Immature natural killer cell (primary cell): Measurements from ENCODE around the gene ARMS2. TPM values are rescaled to one million over a fixed set of nuclear protein-coding genes. Genes with fewer than 3 reads are reported as not detected.

Source experiments
- DNase-seq, 3 donors: peaks; one replicate each; pipeline ENCODE4 v3.0.0; 2022; ENCODE audit warnings: mixed read lengths in 1 of 3
- H3K27ac Mint-ChIP-seq, 6 donors: one replicate each; pipeline ENCODE4 v1.8.0; 2020; ENCODE audit warnings: mixed read lengths in 6 of 6, mild to moderate bottlenecking in 5 of 6, inconsistent platforms in 4 of 6, moderate library complexity in 3 of 6
- H3K27me3 Mint-ChIP-seq, 3 donors: one replicate each; pipeline ENCODE4 v1.8.0; 2020 to 2021; ENCODE audit warnings: low read depth in 3 of 3, mild to moderate bottlenecking in 3 of 3, mixed read lengths in 3 of 3, moderate library complexity in 3 of 3, inconsistent platforms in 1 of 3
- H3K36me3 Mint-ChIP-seq, 3 donors: one replicate each; pipeline ENCODE4 v1.8.0; 2020; ENCODE audit warnings: mixed read lengths in 3 of 3, inconsistent platforms in 2 of 3, mild to moderate bottlenecking in 2 of 3
- H3K4me1 Mint-ChIP-seq, 2 donors: one replicate each; pipeline ENCODE4 v1.8.0; 2020; ENCODE audit warnings: inconsistent platforms in 2 of 2, mild to moderate bottlenecking in 2 of 2, mixed read lengths in 2 of 2, moderate library complexity in 1 of 2
- H3K4me3 Mint-ChIP-seq, 5 donors: one replicate each; pipeline ENCODE4 v1.8.0; 2020; ENCODE audit warnings: mild to moderate bottlenecking in 5 of 5, mixed read lengths in 5 of 5, inconsistent platforms in 3 of 5, moderate library complexity in 3 of 5
- H3K9me3 Mint-ChIP-seq, 6 donors: one replicate each; pipeline ENCODE4 v1.8.0; 2020; ENCODE audit warnings: mild to moderate bottlenecking in 6 of 6, mixed read lengths in 6 of 6, inconsistent platforms in 4 of 6, moderate library complexity in 3 of 6
- polyA plus RNA-seq, 3 donors: library from polyadenylated mRNA; unstranded; fragments of 300-500 nt; fragmentation: Illumina TruSeq; gene quantifications; one replicate each; pipeline ENCODE4 v1.2.3, GENCODE V29; 2021

Gene ARMS2
- polyA plus RNA-seq, 3 donors from 2014 or later: not detected

- Mint-ChIP-seq H3K36me3 (no peaks in the 10 kb centered on the region), H3K9me3 (no peaks in the 10 kb centered on the region), H3K27me3 (peaks cover 0 to 7% (median 3%) of the 10 kb centered on the region in 3 donors), H3K4me1 (peaks cover 0 to 4% of the 10 kb centered on the region in 2 donors), H3K27ac (no peak overlapping the region), H3K4me3 (no peak overlapping the region)
- DNase-seq: no peak
Measured at GRCh38 chr10:122486406-122487080, 32.1 kb downstream of the ARMS2 start.

GRCh38 chr10:122487174-122487765 lies 32.8 kb downstream of the ARMS2 start:
- Mint-ChIP-seq H3K4me1 (peaks cover 0 to 4% of the 10 kb centered on the region in 2 donors), H3K27me3 (peaks cover 0 to 4% (median 3%) of the 10 kb centered on the region in 3 donors), H3K9me3 (no peaks in the 10 kb centered on the region), H3K36me3 (no peaks in the 10 kb centered on the region), H3K4me3 (no peak overlapping the region), H3K27ac (no peak overlapping the region)
- DNase-seq: no peak

GRCh38 chr10:122490268-122490667 lies 35.8 kb downstream of the ARMS2 start:
- H3K27me3 Mint-ChIP-seq: peaks cover 1 to 5% (median 4%) of the 10 kb centered on the region in 3 donors
- no peak overlapping the region for H3K27ac Mint-ChIP-seq
- DNase-seq: no peak
- H3K36me3 Mint-ChIP-seq: no peaks in the 10 kb centered on the region
- no peak overlapping the region for H3K4me3 Mint-ChIP-seq
- peaks cover 0 to 4% of the 10 kb centered on the region in 2 donors for H3K4me1 Mint-ChIP-seq
- H3K9me3 Mint-ChIP-seq: no peaks in the 10 kb centered on the region

DNA sequence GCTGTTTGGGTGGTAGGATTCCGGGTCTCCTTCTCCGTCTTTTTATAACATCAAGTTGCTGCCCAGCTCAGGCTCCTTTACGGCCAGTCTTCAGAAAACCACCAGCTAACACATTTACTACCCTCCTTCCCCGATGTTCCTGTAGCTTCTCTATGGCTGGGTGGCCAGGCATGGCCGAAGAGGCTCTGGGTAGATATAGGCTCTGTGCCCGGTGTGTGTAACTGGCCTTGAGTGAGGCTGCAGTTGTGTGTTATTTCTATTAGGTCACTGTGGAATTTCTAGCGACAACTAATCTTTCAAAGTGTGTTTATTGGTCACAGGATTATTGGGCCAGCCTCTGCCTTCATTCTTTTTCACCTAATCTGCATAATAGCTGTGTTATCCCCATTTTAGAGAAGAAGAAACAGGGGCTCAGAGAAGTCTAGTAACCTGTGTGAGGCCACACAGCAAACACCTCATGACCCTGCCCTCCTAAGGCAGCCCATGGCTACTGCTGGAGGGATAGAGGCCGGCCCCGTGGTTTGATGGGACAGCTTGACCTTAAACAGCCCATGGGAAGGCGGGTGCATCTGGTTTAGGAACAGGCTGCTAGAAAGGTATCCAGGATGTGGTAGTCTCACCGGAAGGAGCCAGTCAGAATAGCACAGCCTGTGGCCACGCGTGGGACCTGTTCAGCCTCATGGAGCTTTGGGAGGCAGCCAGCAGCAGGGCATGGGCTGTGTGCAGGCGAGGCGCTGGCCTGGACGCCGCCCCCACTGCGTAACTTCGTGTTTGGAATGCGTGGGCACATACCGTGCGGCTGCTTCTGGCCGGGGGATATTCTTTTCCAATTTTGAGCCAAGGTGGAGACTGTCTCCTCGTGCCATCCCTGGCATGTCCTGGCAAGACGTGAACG lies 36.6 kb downstream of the ARMS2 start:
- H3K36me3 Mint-ChIP-seq: no peaks in the 10 kb centered on the region
- no peak for DNase-seq
- peaks cover 0 to 4% of the 10 kb centered on the region in 2 donors for H3K4me1 Mint-ChIP-seq
- no peak overlapping the region for H3K4me3 Mint-ChIP-seq
- H3K27ac Mint-ChIP-seq: no peak overlapping the region
- no peaks in the 10 kb centered on the region for H3K9me3 Mint-ChIP-seq
- H3K27me3 Mint-ChIP-seq: peaks cover 1 to 6% (median 4%) of the 10 kb centered on the region in 3 donors

DNA sequence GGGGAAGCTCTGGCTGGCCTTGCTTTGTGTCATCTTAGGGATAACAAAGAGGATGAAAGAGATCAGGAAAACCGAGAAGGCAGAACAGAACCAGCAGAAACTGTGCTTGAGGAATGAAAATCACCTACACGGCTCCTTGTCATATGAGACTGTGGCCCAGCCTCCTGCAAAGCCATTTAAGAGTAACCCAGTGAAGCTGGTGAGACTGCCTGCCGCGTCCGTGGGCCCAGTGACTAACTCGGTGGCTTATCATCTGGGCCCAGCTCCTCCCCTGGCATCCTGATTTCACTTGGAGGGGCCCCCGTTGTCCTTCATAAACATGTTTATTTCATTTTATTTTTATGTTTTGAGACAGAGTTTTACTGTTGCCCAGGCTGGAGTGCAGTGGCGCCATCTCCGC lies 37.6 kb downstream of the ARMS2 start:
- DNase-seq: no peak
- Mint-ChIP-seq H3K4me1 (peaks cover 0 to 4% of the 10 kb centered on the region in 2 donors), H3K4me3 (no peak overlapping the region), H3K27me3 (peaks cover under 1 to 8% (median 1%) of the 10 kb centered on the region in 3 donors), H3K9me3 (no peaks in the 10 kb centered on the region), H3K36me3 (no peaks in the 10 kb centered on the region), H3K27ac (no peak overlapping the region)

DNA sequence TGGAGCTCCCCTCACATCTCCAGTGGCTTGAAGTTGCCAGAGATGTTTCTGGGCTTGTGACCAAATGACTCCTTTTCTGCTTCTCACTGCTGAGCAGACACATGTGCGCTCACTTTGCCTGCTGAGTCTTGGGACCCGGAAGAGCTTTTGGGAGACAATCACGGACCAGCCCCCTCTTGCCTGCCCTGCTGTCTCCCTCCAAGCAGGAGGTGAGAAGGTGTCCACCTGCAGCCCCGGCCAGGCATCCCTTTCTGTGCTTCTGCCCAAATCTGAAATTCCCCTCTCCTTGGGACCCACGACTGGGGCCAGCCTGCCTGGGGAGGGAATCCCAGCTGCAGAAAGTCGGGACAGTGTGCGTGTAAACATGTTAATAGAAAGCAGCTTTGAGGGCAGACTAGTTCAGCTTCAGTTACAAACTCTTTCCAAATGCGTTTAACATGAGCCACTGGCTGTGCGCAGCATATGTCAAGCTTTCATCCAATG lies 38.6 kb downstream of the ARMS2 start:
- DNase-seq: no peak
- peaks cover 0 to 8% (median 1%) of the 10 kb centered on the region in 3 donors for H3K27me3 Mint-ChIP-seq
- no peaks in the 10 kb centered on the region for H3K36me3 Mint-ChIP-seq
- H3K4me1 Mint-ChIP-seq: peaks cover 0 to 4% of the 10 kb centered on the region in 2 donors
- no peak overlapping the region for H3K4me3 Mint-ChIP-seq
- H3K27ac Mint-ChIP-seq: no peak overlapping the region
- no peaks in the 10 kb centered on the region for H3K9me3 Mint-ChIP-seq

DNA sequence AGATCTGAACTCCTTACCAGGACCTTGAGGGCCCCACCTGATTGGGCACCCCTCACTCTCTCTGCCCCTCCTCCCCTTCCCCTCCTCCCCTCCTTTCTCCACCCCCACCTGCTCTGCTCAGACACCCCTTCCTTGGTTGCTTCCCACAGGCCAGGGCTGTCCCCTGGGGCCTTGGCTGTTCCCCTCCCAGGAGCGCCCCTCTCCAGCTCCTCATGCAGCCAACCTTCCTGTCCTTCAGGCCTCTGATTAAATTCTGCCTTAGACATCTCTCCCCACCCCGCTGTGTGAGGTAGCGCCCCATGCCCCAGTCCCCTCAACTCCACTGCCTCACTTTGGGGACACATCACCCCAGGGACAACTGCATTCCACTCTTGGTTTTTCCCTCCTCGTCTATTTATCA lies 39.3 kb downstream of the ARMS2 start:
- peaks cover 0 to 8% (median 1%) of the 10 kb centered on the region in 3 donors for H3K27me3 Mint-ChIP-seq
- no peak overlapping the region for H3K4me3 Mint-ChIP-seq
- DNase-seq: no peak
- no peaks in the 10 kb centered on the region for H3K9me3 Mint-ChIP-seq
- H3K4me1 Mint-ChIP-seq: peaks cover 0 to 4% of the 10 kb centered on the region in 2 donors
- no peak overlapping the region for H3K27ac Mint-ChIP-seq
- no peaks in the 10 kb centered on the region for H3K36me3 Mint-ChIP-seq

- no peak for DNase-seq
- Mint-ChIP-seq H3K4me3 (no peak overlapping the region), H3K36me3 (no peaks in the 10 kb centered on the region), H3K27ac (no peak overlapping the region), H3K27me3 (peaks cover 0 to 8% (median 1%) of the 10 kb centered on the region in 3 donors), H3K9me3 (no peaks in the 10 kb centered on the region), H3K4me1 (peaks cover 0 to 4% of the 10 kb centered on the region in 2 donors)
Measured at GRCh38 chr10:122494173-122494820, 39.8 kb downstream of the ARMS2 start.

GRCh38 chr10:122494833-122495232 lies 40.4 kb downstream of the ARMS2 start:
- Mint-ChIP-seq H3K4me1 (peaks cover 0 to 4% of the 10 kb centered on the region in 2 donors), H3K4me3 (no peak overlapping the region), H3K27me3 (peaks cover 0 to 8% (median 1%) of the 10 kb centered on the region in 3 donors), H3K9me3 (no peaks in the 10 kb centered on the region), H3K27ac (no peak overlapping the region), H3K36me3 (no peaks in the 10 kb centered on the region)
- no peak for DNase-seq

DNA sequence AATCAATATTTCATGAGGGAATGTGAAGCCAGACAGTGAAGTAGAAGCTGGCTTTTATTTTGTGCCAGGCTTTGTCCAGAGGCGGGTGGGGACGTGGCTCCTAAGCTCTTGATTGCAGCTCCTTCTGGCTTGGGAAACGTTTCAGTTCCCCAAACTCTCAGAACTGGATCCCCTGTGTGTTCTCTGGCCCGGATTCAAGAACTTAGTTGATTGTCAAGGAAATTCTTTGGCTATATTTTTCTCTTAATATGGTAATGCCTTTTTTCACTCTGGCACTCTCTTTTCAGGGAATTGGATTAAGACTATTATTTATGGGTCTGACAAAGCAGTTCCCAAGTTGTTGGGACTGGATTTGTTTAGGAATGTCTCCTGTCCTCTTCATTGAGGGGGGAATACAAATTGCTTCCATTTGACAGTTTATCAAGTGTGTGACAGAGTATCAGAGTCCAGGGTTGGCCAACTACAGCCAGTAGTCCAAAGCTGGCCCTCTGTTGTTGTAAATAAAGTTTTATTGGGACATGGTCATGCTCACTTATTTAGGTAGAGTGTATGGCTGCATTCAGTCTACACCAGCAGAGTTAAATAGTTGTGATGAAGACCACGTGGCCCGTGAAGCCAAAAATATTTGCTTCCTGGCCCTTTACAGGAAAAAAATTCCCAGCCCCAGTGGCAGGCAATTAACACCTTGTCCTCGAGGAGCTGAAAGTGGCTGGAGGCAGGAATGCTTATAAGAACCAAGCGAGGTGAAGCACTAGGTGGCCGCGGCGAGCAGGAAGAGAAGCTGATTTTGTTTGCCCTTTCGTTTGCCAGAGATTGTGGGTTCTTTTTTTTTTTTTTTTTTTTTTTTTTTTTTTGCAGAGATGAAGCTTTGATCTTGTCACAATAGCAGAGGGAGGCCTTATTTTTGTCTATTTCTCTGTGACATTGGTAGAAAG lies 41.2 kb downstream of the ARMS2 start:
- Mint-ChIP-seq H3K4me3 (no peak overlapping the region), H3K27me3 (peaks cover 0 to 8% (median 1%) of the 10 kb centered on the region in 3 donors), H3K9me3 (no peaks in the 10 kb centered on the region), H3K36me3 (no peaks in the 10 kb centered on the region), H3K27ac (no peak overlapping the region), H3K4me1 (peaks cover 0 to 4% of the 10 kb centered on the region in 2 donors)
- no peak for DNase-seq

DNA sequence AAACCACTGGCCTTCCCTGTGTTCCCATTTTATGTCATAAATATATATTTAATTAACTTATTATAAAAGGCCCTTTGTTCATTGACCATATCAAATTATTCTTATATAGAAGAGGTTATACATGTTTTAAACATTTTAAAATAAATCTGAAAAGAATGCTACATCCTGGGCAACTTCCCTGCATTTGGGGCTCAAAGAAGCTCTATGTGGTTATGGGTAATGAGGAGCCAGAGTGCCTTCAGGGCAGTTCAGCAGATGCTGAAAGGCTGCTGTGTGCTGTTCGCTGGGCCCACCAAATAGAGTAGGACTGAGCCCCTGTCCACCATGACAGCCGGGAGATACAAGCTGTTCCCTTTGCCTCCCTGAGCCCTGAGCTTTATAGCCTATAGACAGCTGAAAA lies 42.8 kb downstream of the ARMS2 start:
- Mint-ChIP-seq H3K4me1 (no peaks in the 10 kb centered on the region), H3K36me3 (no peaks in the 10 kb centered on the region), H3K4me3 (no peak overlapping the region), H3K9me3 (no peaks in the 10 kb centered on the region), H3K27me3 (peaks cover 0 to 8% (median 1%) of the 10 kb centered on the region in 3 donors), H3K27ac (no peak overlapping the region)
- no peak for DNase-seq

DNA sequence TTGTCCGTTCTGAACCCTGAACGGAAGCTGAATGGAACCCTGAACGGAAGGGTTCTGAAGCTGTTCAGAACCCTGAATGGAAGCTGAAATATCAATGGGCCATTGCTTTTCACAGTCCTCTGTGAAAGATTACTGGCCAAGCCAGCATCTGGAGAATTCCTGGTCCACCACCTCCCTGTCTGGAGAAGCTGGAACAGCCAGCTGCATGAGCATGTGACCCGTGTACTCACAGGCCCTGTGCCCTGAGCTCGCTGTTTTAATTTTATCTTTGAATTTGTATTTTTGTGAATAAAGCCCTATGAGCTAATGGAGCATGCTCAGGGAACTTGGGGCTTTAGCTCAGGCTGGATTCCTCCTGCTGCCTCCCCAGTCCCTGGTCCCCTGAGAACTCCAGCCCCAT lies 44.1 kb downstream of the ARMS2 start:
- H3K4me1 Mint-ChIP-seq: no peaks in the 10 kb centered on the region
- no peak overlapping the region for H3K27ac Mint-ChIP-seq
- no peak for DNase-seq
- no peak overlapping the region for H3K4me3 Mint-ChIP-seq
- H3K9me3 Mint-ChIP-seq: no peaks in the 10 kb centered on the region
- H3K27me3 Mint-ChIP-seq: peaks cover 0 to 8% (median 0%) of the 10 kb centered on the region in 3 donors
- no peaks in the 10 kb centered on the region for H3K36me3 Mint-ChIP-seq

DNA sequence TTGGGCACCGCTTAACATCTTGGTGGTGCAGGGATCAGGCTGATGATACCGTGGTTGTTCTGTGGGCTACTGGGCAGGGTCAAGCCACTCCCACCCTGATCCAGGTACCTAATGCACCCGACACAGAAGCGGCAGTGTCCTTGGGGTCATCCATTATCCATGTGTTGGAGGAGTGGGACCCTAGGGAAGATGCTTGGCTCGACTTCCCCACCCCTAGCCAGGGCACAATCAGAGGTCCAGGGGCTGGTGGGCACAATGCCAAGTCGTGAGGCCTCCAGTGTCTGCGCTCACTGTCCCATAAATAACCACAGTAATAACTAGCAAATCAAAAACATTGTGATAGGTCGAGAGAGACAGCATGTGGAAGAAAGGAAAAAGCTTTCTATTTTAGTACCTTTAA lies 44.6 kb downstream of the ARMS2 start:
- Mint-ChIP-seq H3K4me1 (no peaks in the 10 kb centered on the region), H3K27ac (no peak overlapping the region), H3K36me3 (no peaks in the 10 kb centered on the region), H3K4me3 (no peak overlapping the region), H3K27me3 (peaks cover 0 to 8% (median 0%) of the 10 kb centered on the region in 3 donors), H3K9me3 (peaks cover 0 to under 1% (median 0%) of the 10 kb centered on the region in 6 donors)
- no peak for DNase-seq
